Panc1 (cell line): ENCODE results near the gene NPAS3.

ENCODE experiments used
- CTCF ChIP-seq: fragments of 450-650 bp; IDR thresholded peaks from 2 replicates; pipeline ENCODE4 v1.5.1; 2017; ENCODE audit warnings: mild to moderate bottlenecking
- POLR2AphosphoS5 ChIP-seq: IDR thresholded peaks from 2 replicates; pipeline ENCODE4 v1.6.1; 2012; ENCODE audit warnings: mild to moderate bottlenecking, low read depth, low read length, moderate library complexity
- REST ChIP-seq, 2 experiments: IDR thresholded peaks; 2 replicates each; pipeline ENCODE4 v1.6.1; 2011 to 2012; ENCODE audit warnings: low read depth in 2 of 2, control low read depth in 1 of 2, low read length in 1 of 2, mild to moderate bottlenecking in 1 of 2, moderate library complexity in 1 of 2; ENCODE audit not compliant: insufficient read depth in 1 of 2
- SIN3A ChIP-seq: IDR thresholded peaks from 2 replicates; pipeline ENCODE4 v1.6.1; 2012; ENCODE audit warnings: low read depth, mild to moderate bottlenecking, low read length, moderate library complexity, borderline replicate concordance; ENCODE audit not compliant: insufficient read depth

- TF ChIP-seq POLR2AphosphoS5 (no peak), CTCF (no peak), SIN3A (no peak), REST (IDR thresholded peaks at IDR 0.05; ENCODE audit: insufficient read depth in 1 of 2, low read depth in 2 of 2, low read length in 1 of 2) (no peak)
Observed at GRCh38 chr14:33553706-33554278, 615.1 kb downstream of the NPAS3 start.
